ENCODE data around the gene YBX3.
"Not testable (repeated sequence)": the region's sequence is repeated elsewhere in the genome, so short reads cannot be mapped to it uniquely, and the experiment has no call there.

YBX3 gene

DNA sequence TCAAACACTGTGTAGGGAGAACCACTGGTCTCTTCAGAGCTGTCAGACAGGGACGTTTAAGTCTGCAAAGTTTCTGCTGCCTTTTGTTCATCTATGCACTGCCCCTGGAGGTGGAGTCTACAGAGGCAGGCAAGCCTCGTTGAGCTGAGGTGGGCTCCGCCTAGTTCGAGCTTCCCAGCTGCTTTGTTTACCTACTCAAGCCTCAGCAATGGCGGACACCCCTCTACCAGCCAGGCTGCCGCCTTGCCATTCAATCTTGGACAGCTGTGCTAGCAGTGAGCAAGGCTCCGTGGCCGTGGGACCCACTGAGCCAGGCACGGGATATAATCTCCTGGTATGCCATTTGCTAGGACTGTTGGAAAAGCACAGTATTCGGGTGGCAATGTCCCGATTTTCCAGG lies 24.6 kb upstream of the YBX3 start:
- TF ChIP-seq, protein P1, sequence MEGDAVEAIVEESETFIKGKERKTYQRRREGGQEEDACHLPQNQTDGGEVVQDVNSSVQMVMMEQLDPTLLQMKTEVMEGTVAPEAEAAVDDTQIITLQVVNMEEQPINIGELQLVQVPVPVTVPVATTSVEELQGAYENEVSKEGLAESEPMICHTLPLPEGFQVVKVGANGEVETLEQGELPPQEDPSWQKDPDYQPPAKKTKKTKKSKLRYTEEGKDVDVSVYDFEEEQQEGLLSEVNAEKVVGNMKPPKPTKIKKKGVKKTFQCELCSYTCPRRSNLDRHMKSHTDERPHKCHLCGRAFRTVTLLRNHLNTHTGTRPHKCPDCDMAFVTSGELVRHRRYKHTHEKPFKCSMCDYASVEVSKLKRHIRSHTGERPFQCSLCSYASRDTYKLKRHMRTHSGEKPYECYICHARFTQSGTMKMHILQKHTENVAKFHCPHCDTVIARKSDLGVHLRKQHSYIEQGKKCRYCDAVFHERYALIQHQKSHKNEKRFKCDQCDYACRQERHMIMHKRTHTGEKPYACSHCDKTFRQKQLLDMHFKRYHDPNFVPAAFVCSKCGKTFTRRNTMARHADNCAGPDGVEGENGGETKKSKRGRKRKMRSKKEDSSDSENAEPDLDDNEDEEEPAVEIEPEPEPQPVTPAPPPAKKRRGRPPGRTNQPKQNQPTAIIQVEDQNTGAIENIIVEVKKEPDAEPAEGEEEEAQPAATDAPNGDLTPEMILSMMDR (IDR thresholded peaks at IDR 0.05; ENCODE audit: low read depth, low read length): no peak
- DNase-seq (ENCODE audit: extremely low read depth, low read depth): no peak

- DNase-seq (ENCODE audit: extremely low read depth, low read depth): not testable (repeated sequence)
These were observed 20.3 kb upstream of the YBX3 start for GRCh38 chr12:10743420-10743819.

DNA sequence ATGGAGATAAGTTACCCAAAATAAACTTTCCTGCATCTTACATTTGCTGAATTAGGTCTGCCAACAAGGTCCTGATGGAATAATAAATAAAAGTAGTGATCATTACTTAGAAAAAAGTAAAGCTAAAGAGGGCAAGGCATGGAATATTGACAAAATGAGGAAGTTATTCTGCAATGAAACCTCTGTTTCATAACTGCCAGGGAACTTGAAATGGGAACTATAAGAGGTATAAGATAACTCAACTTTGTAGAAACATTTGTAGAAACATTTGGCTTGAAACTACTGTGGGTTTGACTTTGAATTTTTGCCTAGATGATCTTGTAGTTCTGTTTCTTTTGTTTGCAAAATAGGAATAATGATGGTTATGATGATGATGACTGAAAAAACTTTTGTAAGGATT lies 18.7 kb upstream of the YBX3 start:
- TF ChIP-seq, protein P1 (IDR thresholded peaks at IDR 0.05; ENCODE audit: low read depth, low read length): no peak

GRCh38 chr12:10740182-10740581 lies 17.1 kb upstream of the YBX3 start:
- no peak for DNase-seq (ENCODE audit: extremely low read depth, low read depth)
- TF ChIP-seq, protein P1 (IDR thresholded peaks at IDR 0.05; ENCODE audit: low read depth, low read length): no peak

More for the DNA sequence above, 18.7 kb upstream of the YBX3 start:
- no peak for DNase-seq (ENCODE audit: extremely low read depth, low read depth)

DNA sequence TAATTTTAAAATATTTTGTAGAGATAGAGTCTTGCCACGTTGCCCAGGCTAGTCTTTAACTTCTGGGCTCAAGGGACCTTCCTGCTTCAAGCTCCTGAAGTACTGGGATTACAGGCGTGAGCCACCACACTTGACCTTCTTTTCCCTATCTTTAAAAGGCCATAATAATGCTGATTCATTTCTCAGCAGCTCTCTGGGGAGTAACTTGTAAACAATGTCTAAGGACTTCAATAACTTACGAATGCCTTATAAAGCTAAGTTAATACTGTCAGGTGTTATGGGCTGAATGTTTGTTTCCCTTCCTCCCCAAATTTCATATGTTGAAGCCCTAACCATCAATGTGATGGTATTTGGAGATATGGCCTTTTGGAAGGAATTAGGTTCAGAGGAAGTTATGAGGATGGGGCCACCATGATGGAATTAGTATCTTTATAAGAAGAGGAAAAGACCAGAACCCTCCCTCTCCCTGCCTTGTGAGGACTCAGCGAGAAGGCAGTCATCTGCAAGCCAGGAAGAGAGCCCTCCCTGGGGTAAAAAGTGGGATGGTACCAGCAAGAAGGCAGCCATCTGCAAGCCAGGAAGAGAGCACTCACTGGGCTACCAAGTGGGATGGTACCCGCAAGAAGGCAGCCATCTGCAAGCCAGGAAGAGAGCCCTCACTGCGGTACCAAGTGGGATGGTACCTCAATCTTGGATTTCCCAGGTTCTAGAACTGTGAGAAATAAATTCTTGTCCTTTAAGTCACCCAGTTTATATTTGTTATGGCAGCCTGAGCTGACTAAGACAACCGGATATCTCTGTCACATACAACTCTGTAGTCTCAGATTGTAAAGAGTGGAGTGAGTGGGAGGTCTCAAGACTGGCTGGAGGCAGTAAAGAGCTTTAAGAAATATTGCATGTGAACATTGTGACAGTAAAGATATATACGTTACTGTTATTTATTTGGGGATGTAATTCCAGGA lies 16.3 kb upstream of the YBX3 start:
- DNase-seq (ENCODE audit: extremely low read depth, low read depth): no peak

GRCh38 chr12:10737249-10737648 lies 14.1 kb upstream of the YBX3 start:
- no peak for DNase-seq (ENCODE audit: extremely low read depth, low read depth)
- TF ChIP-seq, protein P1 (IDR thresholded peaks at IDR 0.05; ENCODE audit: low read depth, low read length): no peak

More for the DNA sequence above, 16.3 kb upstream of the YBX3 start:
- TF ChIP-seq, protein P1 (IDR thresholded peaks at IDR 0.05; ENCODE audit: low read depth, low read length): no peak

GRCh38 chr12:10736463-10736862 lies 13.3 kb upstream of the YBX3 start:
- TF ChIP-seq, protein P1 (IDR thresholded peaks at IDR 0.05; ENCODE audit: low read depth, low read length): no peak
- no peak for DNase-seq (ENCODE audit: extremely low read depth, low read depth)
